NB4 (cell line): Measurements from ENCODE around the gene KLHL17.
"Not testable (repeated sequence)": the region's sequence is repeated elsewhere in the genome, so short reads cannot be mapped to it uniquely, and the experiment has no call there.

Source experiments
- DNase-seq: peaks from one replicate; pipeline ENCODE4 v3.0.0; 2010; ENCODE audit warnings: low read depth
- H3K4me3 ChIP-seq: one replicate; pipeline ENCODE4 v1.5.1; 2011; ENCODE audit warnings: mild to moderate bottlenecking, low read depth, low read length, moderate library complexity
- CTCF ChIP-seq: IDR thresholded peaks from one replicate; pipeline ENCODE4 v1.5.1; 2012; ENCODE audit warnings: low read depth, low read length
- MAX ChIP-seq: IDR thresholded peaks from 2 replicates; pipeline ENCODE4 v1.6.1; 2011; ENCODE audit warnings: low read depth, low read length
- MYC ChIP-seq: IDR thresholded peaks from 2 replicates; pipeline ENCODE4 v1.6.1; 2011; ENCODE audit warnings: low read depth, low read length
- POLR2A ChIP-seq: IDR thresholded peaks from 2 replicates; pipeline ENCODE4 v1.6.1; 2011; ENCODE audit warnings: mild to moderate bottlenecking; ENCODE audit not compliant: insufficient read length; ENCODE audit errors: extremely low read depth

Gene KLHL17

GRCh38 chr1:981491-981954 is 21.1 kb downstream of the KLHL17 start:
- TF ChIP-seq MYC (no peak), POLR2A (no peak), MAX (no peak), CTCF (no peak)
- no peak overlapping the region for H3K4me3 ChIP-seq
- DNase-seq: no peak

- DNase-seq: no peak
- TF ChIP-seq MAX (no peak), MYC (no peak)
- no peak within 1 kb of the TSS for H3K4me3 ChIP-seq
These were observed 21.7 kb downstream of the KLHL17 start, which contains the start of gene PERM1 for GRCh38 chr1:981955-982558. Gene PERM1 (minus strand): TSS chr1:982093. CDS start chr1:981029, 1,064 bp downstream.

GRCh38 chr1:982765-983436 is 22.5 kb downstream of the KLHL17 start:
- no peak overlapping the region for H3K4me3 ChIP-seq
- TF ChIP-seq MAX (no peak), CTCF (no peak), MYC (no peak), POLR2A (no peak)
- DNase-seq: no peak

DNA sequence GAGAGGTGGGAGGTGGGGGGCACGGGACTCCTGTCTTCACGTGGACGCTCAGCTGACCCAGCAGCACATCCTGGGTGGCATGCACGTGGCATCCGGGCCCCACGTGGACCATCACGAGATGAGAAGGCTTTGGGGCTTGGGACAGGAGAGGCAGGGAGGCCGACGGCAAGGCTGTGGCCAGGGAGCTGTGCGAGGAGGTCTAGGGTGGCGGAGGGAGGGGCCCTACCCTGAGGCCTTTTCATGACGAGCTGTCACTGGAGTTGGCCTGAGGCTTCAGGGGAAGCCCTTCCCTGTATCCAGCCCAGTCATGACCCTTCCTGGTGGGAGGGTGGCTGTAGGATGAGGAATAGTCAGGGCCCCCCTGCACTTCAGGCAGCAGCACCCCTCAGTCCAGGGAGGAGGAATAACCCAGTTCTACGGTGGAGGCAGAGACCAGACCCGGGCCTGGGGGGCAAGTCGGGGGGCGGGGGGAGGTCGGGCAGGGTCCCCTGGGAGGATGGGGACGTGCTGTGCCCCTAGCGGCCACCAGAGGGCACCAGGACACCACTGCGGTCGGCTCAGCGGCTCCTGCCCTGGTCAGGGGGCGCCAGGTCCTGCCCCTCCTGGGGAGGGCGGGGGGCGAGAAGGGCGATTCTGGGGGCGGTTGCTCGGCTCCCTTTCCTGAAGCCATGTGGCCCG is 23.6 kb downstream of the KLHL17 start:
- peak; percentile 43 for DNase-seq
- H3K4me3 ChIP-seq: no peak overlapping the region
- no peak for TF ChIP-seq POLR2A
- no peak for TF ChIP-seq MAX
- no peak for TF ChIP-seq MYC
- TF ChIP-seq CTCF: peak; percentile 61

DNA sequence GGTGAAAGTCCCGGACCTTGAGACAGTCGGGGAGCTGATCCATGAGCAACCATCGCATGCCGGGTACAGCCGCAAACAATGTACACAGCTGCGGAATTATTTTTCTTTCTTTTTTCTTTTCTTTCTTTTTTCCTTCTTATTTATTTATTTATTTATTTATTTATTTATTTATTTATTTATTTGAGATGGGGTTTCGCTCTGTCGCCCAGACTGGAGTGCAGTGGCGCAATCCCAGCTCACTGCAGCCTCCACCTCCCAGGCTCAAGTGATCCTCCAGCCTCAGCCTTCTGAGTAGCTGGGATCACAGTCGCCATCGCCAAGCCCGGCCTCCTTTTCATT is 24.1 kb downstream of the KLHL17 start:
- TF ChIP-seq MAX: no peak
- no peak for TF ChIP-seq POLR2A
- TF ChIP-seq MYC: no peak
- TF ChIP-seq CTCF: no peak
- no peak overlapping the region for H3K4me3 ChIP-seq
- no peak for DNase-seq

DNA sequence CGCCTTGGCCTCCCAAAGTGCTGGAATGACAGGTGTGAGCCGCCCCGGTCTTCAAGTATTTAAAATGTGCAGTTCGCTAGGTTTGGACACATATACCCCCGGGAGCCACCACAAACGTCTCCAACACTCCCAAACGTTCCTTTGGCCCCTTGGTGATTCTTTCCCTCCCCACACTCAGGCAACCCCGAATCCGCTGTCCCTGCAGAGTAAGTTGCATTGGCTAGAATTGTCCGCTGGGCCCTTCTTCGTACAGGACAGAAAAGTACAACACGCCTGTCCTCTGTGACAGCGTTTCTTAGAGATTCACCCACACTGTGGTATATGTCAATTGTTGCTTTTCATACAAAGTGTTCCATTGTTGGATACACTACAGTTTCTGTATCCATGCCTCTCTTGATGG is 24.7 kb downstream of the KLHL17 start:
- no peak overlapping the region for H3K4me3 ChIP-seq
- no peak for TF ChIP-seq MYC
- TF ChIP-seq POLR2A: no peak
- no peak for TF ChIP-seq CTCF
- TF ChIP-seq MAX: no peak
- DNase-seq: no peak

DNA sequence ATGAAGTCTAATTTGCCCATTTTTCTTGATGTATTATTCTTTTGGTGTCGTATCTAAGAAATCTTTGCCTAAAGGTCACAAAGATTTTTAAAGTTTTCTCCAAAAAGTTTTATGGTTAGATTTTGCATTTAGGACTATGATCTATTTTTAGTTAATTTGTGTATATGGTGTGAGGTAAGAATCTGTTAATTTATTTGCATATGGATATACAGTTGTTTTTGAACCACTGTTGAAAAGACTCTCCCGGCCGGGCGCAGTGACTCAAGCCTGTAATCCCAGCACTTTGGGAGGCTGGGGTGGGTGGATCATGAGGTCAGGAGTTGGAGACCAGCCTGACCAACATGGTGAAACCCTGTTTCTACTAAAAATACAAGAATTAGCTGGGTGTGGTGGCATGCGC is 27.7 kb downstream of the KLHL17 start:
- DNase-seq, H3K4me3 ChIP-seq: not testable (repeated sequence)

- DNase-seq: not testable (repeated sequence)
These were observed 30.9 kb downstream of the KLHL17 start for GRCh38 chr1:991275-991674.

More at GRCh38 chr1:991275-991674, 30.9 kb downstream of the KLHL17 start:
- H3K4me3 ChIP-seq: not testable (repeated sequence)
